GM19025 (cell line): Measurements from ENCODE around the gene PRKG2.

Source experiments
- ATAC-seq: cut with Tn5 transposase; IDR thresholded peaks from one replicate; pipeline ENCODE4 v1.9.1; 2021; ENCODE audit warnings: mild to moderate bottlenecking, low read depth, moderate library complexity; ENCODE audit not compliant: unreplicated experiment

The PRKG2 gene

DNA sequence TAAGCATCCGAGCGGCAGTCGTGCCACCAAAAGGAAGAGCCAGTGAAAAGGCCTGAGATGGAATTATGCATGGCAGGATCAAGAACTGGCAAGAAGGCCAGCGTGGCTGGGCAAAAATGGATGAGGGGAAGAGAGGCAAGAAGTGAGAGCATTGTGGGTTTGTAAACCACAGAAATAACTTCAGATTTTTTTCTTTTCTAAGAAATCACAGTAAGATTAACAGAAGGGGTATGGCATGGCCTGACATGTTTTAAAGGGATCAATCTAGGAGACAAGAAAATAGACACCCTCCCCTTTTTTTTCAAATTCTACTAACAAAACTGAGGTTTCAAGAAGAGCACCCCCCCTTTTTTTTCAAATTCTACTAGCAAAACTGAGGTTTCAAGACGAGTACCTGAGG is 102.0 kb downstream of the PRKG2 start:
- ATAC-seq: no peak

DNA sequence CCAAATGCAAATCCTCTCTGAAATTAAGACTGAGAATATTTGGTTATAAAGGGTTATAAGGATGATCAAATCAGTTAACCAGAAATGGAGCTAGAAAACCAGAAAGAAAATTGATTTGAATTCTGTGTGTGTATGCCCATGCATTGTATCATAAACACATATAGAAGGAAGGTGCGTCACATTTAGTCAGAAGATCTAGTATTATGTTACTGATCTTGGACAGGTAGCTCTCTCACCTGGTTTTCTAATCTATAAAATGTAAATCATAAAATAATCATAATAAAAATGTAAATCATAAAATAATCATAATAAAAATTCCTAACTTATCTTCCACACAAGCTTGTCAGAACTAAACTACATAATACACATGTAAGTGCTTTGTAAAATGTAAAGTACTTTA is 105.7 kb downstream of the PRKG2 start:
- no peak for ATAC-seq

DNA sequence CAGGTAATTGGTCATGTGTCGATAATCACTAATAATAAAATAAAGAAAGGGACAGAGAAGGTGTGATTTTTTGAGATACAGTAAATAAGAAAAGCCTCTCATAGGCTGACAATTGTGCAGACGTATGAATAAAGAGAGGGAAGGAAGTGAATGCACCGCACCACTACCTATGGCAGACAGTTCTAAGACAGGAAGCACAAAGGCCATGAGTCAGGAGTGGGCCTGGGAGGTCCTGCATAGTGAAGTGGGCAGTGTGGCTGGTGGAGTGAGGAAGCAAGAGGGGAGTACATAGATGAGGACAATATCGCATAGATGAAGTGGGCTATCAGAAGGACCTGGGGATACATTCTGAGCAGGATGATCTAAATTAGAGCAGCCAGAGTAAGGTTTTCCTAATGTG is 108.9 kb downstream of the PRKG2 start:
- ATAC-seq: no peak

DNA sequence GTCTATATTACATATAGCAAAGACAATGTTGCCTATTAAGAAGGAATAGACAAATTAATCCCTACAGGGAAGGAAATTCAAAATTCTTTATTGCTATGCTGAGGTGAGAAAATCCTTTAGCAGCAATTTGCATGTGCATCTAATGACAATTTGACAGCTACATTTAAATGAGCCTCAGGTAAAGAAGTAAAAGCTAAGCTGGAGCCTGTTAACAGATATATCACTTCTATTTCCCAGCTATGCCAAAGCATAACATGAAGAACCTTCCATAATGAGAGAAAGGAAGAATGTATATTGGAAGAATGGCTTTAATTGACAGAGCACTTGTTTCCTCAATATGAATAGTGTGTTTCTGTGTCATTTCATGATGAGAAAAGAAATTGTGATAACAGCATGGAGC is 112.9 kb downstream of the PRKG2 start:
- no peak for ATAC-seq

DNA sequence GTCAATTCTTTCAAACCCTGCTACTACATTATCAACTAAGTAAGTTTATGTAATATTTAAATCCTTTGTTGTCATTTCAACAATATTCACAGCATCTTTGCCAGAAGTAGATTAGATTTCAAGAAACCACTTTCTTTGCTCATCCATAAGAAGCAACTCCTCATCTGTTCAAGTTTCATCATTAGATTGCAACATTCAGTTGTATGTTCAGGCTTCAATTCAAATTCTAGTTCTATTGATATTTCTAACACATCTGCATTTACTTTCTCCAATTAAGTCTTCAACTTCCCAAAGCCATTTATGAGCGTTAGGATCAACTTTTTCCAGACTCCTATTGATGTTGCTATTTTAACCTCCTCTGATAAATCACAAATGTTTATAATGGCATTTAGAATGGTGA is 118.5 kb downstream of the PRKG2 start:
- no peak for ATAC-seq

DNA sequence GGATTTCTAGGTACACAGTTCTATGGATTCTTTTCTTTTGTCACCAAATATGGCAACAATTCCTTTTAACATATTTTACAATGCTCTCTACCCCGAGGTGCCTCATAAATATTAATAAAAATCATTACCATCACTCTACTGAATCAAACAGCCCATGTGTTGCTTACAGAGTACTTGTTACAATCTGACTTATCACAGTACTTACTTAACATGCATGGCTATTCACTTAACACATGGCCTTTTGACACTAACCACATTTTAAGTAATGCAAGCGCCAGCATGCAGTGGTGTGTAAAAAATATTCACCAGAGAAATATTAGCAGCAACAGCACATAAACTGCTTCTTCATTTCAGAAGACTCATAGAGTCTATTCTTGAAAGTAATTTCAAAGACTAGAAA is 119.6 kb downstream of the PRKG2 start:
- no peak for ATAC-seq

DNA sequence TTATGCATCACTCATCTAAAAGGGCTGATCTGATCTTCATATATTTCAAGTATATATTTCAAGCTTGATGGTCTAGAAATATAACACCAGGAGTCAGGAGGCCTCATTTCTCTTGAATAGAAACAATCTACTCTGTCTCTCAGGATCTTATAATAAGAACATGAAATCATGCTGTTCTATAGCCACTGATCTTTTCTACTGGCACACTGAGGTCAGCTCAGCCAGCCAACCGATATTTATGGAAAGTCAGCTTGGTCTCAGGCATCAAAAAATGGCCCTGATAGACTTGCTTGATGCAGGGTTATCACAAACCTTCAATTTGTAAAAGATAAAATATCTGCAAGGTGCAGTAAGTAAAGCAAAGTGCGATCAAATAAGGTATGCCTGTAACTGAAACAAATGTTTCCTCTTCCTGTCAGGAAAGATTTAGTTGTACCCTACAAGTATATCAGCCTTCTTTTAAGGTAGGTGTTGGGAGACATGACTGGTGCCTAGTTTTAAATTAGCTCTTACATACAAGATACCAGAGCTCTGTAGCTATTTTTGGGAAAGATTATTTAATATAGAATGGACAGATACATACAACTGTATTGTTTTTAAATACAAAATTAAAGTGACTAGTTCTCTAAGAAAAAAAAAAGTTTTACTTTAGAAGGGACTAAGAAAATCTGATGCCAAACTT is 121.2 kb downstream of the PRKG2 start:
- no peak for ATAC-seq

DNA sequence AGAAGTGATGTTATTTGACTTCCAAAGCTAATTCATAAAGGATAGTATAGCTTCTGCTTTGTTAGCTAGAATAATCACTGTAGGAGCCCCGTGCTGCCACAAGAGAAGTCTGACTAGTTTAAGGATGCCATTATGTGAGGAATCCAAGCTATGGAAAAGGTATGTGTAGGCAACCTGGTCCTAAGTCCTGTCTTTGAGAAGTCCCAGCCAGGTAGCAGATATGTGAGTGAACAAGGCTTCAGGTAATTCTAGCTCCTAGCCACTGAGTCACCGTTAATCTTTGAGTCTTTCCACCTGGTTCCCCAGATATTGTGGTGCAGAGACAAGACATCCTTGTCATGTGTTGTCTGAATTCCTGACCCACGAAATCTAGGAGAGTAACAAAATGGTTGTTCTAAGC is 129.0 kb downstream of the PRKG2 start:
- ATAC-seq: no peak

DNA sequence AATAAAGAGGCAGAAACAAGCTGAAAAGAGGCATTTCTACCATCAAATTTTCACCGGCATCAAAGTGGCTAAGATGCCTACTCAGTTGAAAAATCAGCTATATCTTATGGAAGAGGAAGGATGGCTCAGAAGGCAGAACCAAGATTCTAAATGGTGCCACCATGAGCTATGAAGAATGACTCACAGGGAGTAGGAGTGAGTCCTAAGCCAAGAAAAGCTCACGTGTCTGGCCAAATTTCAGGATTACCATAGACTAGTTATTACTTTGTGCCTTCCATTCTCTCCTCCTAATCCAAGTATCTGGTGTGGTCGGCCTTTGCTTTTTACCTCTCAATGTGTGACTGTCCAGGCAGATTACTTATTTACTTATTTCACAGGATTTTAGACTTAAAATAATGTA is 129.7 kb downstream of the PRKG2 start:
- ATAC-seq: no peak

DNA sequence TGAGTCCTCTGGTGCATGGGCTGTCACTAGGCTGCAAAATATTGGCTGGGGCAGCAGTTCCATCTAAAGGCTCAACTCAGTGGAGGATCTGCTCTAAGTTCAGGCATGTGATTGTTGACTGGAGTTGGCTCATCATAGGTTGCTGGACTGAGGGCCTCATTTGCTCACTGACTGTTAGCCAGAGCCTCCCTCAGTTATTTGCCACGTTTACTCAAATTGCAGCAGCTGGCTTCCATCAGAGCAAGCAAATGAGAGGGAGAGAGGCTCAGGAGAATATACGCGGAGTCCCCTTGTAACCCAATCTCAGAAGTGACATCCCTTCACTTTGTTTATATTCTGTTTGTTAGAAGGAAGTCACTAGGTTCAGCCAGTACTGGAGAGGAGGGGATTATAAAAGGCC is 130.4 kb downstream of the PRKG2 start:
- no peak for ATAC-seq

DNA sequence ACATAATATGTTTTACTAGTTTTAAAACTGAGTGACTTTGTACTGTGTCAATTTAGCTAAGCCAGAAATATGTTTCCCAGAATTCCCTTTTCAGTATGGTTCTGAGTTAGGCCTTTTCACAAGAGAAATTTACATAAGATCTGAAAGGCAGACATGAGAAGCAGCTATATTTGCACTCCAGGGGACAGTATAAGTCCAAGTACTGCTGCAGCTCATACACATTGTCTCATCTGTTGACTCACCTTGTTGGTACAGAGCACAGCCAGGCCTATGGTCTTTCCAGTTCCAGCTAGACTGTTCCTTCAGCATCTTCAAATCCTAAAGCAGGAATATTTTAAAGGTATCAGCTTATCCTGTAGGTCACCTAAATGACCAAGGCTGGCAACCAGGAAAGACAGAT is 131.0 kb downstream of the PRKG2 start:
- no peak for ATAC-seq

DNA sequence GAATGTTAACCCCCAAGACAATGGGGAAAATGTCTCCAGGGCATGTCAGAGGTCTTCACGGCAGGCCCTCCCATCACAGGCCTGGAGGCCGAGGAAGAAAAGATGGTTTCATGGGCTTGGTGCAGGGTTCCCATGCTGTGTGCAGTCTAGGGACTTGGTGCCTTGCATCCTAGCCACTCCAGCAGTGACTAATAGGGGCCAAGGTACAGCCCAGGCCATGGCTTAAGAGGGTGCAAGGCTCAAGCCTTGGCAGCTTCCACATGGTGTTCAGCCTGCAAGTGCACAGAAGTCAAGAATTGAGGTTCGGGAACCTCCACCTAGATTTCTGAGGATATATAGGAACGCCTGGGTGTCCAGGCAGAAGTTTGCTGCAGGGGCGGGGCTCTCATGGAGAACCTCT is 133.9 kb downstream of the PRKG2 start:
- ATAC-seq: no peak

DNA sequence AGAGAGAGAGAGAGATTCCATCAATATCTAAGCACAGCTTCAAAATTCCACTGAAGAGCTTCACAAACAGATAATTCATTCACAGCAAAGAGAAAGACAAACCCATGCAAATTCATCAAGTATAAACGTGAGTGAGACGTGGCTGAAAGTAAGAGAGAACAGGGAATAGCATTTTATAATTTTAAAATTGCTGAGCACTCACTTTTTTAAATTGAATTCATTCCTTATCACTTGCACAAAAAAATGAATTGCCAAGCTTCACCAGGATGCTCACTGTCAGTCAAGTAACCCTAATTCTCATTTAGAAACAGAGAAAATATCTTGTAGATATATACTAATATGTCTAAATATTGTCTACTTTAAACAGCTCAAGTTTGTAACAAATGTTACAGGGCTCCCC is 144.0 kb downstream of the PRKG2 start:
- no peak for ATAC-seq

DNA sequence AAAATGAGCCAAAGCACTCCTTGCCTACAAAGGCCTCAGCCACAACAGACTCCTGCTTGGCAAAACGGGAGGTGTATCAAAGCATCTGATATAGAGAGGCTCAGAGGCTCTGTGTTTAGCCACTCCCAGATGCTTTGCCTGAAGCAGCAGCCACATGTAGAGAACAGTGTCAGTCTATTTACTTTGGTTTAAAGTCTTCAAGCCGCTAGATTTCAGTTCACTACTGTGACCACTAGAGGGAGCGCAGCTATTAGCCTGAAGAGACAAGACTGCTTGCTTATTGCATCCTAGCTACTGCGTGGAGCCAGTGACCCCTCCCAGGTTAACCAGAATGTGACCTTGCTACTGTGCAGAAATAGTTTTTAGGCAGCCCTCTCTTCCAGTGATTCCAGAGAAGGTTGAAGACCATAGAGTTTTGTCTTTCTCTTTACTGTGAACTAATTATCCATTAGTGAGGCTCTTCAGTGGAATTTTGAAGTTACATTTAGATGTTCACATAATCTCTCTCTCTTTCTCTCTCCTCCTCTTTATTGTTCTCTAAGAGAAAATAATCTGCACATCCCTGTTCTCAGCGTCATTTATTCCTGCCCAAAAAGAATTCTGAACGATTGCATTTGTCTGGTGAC is 145.2 kb downstream of the PRKG2 start:
- peak; percentile 96 for ATAC-seq

DNA sequence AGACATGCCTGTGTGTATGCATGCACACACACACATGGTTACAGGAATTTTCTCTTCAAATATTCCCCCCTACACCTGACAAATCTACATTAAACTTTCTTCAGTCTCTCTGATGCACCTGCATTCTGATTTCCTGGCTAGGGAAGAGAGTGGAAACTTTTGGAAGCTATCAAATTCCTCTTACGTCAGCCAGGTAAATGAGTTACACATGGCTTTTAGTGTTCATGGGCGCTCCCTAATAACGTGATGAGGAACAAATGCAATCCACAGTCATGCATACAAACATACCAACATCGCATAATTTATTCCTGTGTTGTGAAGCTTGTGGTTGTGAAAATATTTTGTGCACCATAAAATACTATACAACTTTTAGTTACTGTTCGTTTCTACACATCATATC is 149.6 kb downstream of the PRKG2 start:
- ATAC-seq: no peak

DNA sequence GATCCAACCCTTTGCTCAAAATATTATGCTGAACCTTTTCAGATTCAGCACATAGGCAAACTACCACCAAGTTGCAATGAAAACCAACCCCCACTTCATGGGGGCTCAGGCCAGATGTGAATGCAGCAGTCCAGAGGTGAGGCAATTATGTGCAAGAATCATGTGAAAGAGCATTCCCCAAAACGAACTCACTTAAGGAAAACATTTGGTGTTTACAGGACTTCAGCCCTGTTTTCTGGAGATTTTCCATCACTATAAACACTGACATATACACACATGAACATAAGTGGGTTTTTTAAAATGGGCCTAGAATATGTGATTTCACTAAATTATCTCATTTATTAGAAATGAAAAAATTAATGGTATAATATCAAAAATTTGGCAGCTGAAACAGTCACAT is 153.0 kb downstream of the PRKG2 start:
- ATAC-seq: no peak

DNA sequence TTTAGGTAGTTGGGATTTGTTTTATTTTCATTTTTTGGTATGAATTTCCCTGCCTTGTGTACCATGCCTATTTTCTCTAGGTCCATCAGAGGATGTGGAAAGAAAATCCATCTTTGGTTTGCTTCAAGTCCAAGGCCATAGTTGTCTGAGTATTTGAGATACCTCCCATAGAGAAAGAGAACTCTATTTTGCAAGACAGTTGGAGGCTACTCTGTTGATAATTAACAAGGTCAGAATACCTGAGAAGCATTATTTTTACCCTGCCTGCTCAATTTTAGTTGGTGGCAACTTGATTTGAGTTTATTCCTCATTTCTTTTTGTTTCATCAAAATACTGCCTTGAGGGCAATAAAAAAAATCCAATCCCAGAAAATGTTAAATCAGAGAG is 153.7 kb downstream of the PRKG2 start:
- no peak for ATAC-seq

DNA sequence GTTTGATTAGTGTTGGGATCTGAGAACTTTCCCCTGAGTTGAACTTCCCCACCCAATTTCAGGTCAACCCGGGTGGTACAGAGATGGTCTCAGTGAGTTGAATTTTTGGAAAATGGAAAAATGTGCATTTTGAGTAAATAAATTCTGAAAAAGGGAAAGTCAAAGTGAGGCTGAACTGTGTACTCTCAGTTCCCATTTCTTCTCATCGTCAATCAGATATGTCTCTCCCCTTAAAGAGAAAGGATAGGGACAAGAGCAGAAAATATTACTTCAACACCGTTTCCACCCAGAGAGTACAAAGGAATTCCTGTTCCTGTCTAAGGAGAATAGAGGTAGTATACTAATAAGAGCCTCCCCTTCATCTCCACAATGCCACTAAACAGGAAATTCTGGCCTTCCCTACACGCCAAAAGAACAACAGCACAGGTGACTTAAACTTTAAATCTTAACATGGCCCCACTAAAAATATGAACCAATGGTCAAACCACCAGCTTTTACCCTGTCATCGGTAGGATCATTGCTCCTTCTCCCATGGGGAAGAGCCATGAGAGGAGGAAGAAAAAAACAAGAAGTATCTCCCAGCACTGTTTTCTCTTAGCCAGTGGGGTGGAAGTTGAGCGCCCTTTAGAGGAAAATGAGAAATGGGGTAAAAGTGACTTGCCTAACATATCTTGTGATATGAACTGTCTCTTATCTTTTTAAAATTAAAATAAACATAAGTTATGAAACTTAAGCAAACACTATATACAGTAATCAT is 154.3 kb downstream of the PRKG2 start:
- ATAC-seq: no peak

DNA sequence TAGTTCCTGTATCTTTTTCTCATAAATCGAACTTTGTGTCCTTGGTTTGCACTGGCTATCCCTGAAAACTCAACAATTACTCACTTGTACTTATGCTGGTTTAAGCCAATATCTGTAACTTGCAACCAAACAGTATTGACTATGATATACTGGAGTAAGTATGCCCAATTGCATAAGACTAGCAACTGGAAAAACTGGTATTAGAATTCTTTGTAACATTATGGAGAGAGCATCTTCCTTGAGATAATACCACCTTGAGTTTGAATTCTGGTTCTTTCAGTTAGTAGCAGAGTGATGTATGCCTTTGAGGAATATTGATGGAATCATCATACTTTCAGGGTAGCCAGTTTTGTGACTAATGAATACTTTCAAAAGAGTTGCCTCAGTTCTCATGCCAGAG is 156.4 kb downstream of the PRKG2 start:
- ATAC-seq: no peak

DNA sequence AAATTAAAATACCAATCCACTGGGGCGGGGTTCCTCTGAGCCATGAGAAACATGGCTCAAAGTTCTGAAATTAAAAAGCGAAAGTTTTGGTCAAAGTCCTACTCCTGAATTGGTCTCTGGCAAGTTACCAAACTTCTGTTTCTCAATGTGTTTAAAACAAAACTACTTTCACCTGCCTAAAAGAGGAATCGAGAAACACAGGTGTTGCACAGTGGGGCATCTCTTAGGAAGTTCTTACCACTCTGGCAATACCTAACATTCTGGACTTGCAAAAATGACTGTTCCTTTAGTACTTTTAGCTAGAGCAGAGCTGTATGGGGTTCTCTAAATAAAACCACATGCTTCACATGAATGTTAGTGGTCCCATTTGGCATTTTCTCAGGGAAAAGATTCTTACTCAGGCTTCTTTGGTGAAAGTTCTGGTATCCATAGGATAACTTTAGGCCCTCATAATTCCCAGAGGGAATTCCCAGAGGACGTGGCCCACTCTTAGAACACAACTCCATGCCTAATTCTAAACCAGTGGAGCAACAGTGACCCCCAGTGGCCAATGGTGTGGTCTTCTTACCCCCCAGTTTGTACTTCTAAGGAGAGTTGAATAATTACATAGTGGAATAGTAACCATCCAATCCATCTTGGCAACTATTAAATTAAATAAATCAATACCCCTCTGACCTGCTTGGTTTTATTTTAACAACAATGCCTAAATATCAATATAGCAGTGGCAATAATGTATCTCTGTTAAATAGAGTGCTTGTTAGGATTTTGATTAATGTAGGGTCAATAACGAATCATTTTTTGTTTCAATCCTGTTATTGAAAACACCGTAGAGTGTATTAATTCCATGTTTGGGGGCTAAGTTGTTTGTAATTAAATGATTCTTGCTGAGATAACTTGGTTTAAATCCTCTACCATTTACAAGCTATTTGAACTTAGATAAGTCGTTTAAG is 162.6 kb downstream of the PRKG2 start:
- ATAC-seq: peak; percentile 93

DNA sequence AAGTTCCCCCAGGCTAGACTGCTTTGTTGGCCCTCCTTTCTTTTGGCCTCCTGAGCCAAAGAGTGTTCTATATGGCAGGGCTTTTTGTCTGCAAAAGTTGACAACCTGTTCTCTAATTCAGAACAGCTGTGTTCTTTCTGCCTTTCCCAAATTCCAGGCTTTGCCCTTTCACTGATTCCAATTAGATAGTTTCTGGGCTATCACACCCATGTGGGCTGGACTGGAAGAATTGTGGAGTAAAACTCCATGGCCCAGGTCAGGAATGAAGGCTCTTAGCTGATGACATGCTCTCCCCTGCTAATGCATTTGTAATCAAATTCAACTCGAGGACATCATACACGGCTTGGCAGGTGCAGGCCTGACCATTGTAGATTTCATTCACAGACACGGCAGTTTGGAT is 165.1 kb downstream of the PRKG2 start:
- ATAC-seq: no peak
